ENCODE data around the gene CORO2B.

The CORO2B gene

DNA sequence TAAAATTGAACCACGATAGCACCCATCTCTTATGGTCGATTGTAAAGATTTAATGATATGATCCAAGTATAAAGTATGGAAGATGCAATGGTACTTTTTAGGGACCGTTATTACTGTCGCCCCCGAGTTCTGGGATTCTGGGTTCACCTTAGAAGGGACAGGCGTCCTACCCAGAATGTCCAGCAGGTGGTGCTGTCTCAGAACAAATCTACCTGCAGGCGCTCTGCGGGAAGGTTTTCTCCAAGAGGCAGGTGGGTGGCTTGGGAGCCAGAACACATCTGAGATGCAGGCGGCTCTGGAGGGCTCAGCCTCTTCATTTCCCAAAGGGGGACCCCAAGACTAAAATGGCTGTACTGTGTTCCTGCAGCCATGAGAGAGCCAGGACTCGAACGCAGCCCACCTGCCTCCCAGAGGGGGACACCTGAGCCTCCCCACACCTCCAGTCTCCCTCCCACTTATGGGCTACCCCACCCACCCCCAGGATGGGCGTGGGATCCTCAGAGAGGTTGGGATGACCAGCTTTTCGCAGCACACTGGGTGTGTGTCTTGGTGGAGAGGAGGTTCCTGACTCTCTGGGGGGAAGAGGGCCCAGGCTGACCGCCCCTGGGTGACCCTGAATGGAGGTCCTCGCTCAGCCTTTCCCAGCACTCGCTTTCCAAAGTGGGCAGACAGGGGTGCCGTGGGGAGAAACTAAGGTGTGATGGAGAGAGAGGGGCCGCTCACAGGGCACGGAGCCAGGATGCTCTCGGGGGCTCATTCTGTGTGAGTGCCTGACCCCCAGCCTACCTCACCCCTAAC lies 28.1 kb upstream of the CORO2B start:
- TF ChIP-seq CTCF (conservative IDR thresholded peaks at IDR 0.05; ENCODE audit: low read depth, low read length): peak; percentile 91
- no peak for DNase-seq (ENCODE audit: low read depth)
- no peak overlapping the region for H3K4me3 ChIP-seq (ENCODE audit: low read length)

DNA sequence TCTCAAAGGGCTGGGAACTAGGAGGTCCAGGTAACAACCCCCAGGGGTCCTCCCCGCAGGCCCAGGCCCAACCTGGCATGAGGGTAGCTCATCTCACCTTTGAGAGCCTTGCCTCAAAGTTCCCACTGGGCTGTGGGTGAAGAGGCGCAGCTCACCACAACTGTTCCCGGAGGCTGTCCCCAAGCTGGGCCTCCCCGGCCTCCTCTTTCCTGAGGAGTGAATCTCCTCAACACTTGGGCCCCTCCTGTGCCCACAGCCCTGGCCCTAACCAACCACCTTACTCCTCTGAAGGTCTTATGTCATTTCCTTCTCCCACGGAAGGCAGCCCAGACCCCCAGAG lies 27.5 kb upstream of the CORO2B start:
- no peak for TF ChIP-seq CTCF (conservative IDR thresholded peaks at IDR 0.05; ENCODE audit: low read depth, low read length)
- H3K4me3 ChIP-seq (ENCODE audit: low read length): no peak overlapping the region
- no peak for DNase-seq (ENCODE audit: low read depth)

DNA sequence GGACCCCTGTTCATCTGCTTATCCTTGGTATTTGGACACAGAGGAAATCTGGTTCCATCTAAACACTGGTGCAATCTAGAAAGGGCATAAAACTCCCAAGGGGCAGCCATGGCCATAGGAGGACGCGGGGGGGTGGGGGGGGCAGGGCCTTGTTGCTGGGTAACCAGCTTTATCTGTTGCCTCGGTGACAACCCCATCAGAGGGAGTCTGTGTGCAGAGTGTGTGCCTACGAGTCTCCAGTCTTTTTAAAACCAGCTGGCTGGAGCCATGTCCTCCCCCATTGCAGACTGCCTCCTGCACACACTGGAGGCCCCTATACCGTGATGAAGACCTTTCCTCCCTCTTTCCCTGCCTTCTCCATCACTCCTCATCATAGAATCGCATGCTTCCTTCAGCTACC lies 26.4 kb upstream of the CORO2B start:
- no peak overlapping the region for H3K4me3 ChIP-seq (ENCODE audit: low read length)
- no peak for DNase-seq (ENCODE audit: low read depth)
- TF ChIP-seq CTCF (conservative IDR thresholded peaks at IDR 0.05; ENCODE audit: low read depth, low read length): no peak

- no peak for TF ChIP-seq CTCF (conservative IDR thresholded peaks at IDR 0.05; ENCODE audit: low read depth, low read length)
- H3K4me3 ChIP-seq (ENCODE audit: low read length): no peak overlapping the region
- no peak for DNase-seq (ENCODE audit: low read depth)
These were observed 26.0 kb upstream of the CORO2B start for GRCh38 chr15:68552773-68553172.

- no peak for DNase-seq (ENCODE audit: low read depth)
- no peak overlapping the region for H3K4me3 ChIP-seq (ENCODE audit: low read length)
- TF ChIP-seq CTCF (conservative IDR thresholded peaks at IDR 0.05; ENCODE audit: low read depth, low read length): no peak
These were observed 25.3 kb upstream of the CORO2B start for GRCh38 chr15:68553314-68553993.

DNA sequence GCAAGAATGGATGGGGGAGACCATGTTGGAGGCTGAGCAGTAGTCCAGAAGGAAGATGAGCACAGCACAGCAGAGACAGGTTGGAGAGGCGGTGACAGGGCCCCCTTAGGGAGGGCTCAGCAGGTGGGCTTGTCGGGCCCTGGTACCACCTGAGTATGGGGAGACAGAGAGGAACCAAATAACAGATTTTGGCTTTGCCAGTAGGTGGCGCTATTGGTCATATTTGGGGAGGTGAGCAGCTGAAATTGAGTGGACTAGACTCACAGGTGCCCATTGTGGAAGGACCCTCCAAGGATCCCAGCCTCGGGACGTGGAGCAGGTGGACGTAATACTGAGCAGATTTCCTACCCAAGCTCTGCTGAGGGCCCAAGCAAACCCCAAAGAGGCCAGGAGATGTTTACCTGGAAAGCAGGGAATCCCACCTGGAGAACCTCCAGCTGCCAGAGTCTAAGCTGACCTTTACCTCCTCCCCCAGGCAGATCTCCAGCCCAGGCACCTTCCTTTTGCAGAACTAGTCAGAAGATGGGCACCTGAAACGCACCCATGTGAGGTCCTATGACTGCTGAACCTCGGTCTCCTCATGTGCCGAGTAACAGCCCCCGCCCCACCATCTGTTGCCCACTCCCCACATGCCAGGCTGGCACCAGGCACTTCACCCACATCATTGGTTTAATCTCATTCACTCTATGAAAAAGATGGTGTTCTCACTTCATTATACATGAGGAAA lies 24.6 kb upstream of the CORO2B start:
- DNase-seq (ENCODE audit: low read depth): no peak
- TF ChIP-seq CTCF (conservative IDR thresholded peaks at IDR 0.05; ENCODE audit: low read depth, low read length): peak; percentile 79
- no peak overlapping the region for H3K4me3 ChIP-seq (ENCODE audit: low read length)
